HepG2 (cell line): ENCODE measurements around the gene NTM. TPM values are rescaled to one million over a fixed set of nuclear protein-coding genes. Genes with fewer than 3 reads are reported as not detected.

ENCODE experiments used
- ATAC-seq: fragments of 200-7000 bp; cut with Tn5 transposase; 3 replicates; pipeline ENCODE4 v1.9.1; 2020; ENCODE audit warnings: mild to moderate bottlenecking, moderate library complexity
- BruUV-seq: library from RNA; stranded (reverse); fragments of 400-500 nt; replicated peaks from 2 replicates; lab custom pipeline; 2021; lab: Mats Ljungman, UMichigan
- CTCF ChIA-PET: fragments of 300-600 bp; formaldehyde crosslinking; extraction: SDS; loops from one replicate; lab custom pipeline; 2021; ENCODE audit warnings: low total read pairs, inconsistent platforms, low intra/inter-chr PET ratio; lab: Yijun Ruan, JAX
- POLR2A ChIA-PET: fragments of 350-600 bp; sonication (Branson Sonifier 250); formaldehyde crosslinking; loops from one replicate; lab custom pipeline; 2020; ENCODE audit warnings: antibody characterized with exemption, inconsistent platforms; lab: Yijun Ruan, JAX
- DNase-seq: peaks from one replicate; pipeline ENCODE4 v3.0.0-alpha.2; 2015; ENCODE audit warnings: low spot score
- FAIRE-seq: peaks from 3 replicates; lab custom pipeline; 2011; peaks lifted over from hg19 to GRCh38; lab: Jason Lieb, UNC
- H2AFZ ChIP-seq: one replicate; pipeline ENCODE4 v1.6.1; 2011; ENCODE audit warnings: low read length, inconsistent platforms
- H3K27ac ChIP-seq: fragments of 300-600 bp; 3 replicates; pipeline ENCODE4 v1.8.0; 2011; ENCODE audit warnings: mixed run types, mild to moderate bottlenecking, mixed read lengths, low read length, inconsistent platforms; ENCODE audit not compliant: insufficient read depth; ENCODE audit errors: extremely low read length
- H3K27me3 ChIP-seq, 2 experiments: fragments of 200-600 bp in 1 of 2; 2 replicates in 1 of 2; 3 replicates in 1 of 2; pipeline versions ENCODE4 v1.6.0 to v1.8.0; 2011; ENCODE audit warnings: low read length in 2 of 2, mild to moderate bottlenecking in 2 of 2, moderate library complexity in 2 of 2, inconsistent platforms in 1 of 2; ENCODE audit not compliant: insufficient read depth in 2 of 2, control insufficient read depth in 1 of 2
- H3K36me3 ChIP-seq, 2 experiments: fragments of 200-600 bp in 1 of 2; replicated peaks in 1 of 2; 2 replicates in 1 of 2; 3 replicates in 1 of 2; pipeline versions ENCODE4 v1.5.1 to v1.8.0; 2011; ENCODE audit warnings: low read length in 2 of 2, inconsistent platforms in 1 of 2; ENCODE audit not compliant: insufficient read depth in 2 of 2, control insufficient read depth in 1 of 2
- H3K4me1 ChIP-seq: 2 replicates; pipeline ENCODE4 v1.5.1; 2012; ENCODE audit warnings: low read length, inconsistent platforms; ENCODE audit not compliant: insufficient read depth
- H3K4me2 ChIP-seq: 2 replicates; pipeline ENCODE4 v1.6.0; 2011; ENCODE audit warnings: low read depth, low read length, inconsistent platforms
- H3K4me3 ChIP-seq, 3 experiments: fragments of 200-600 bp in 1 of 3; sonication (generic), shearing (Covaris generic) in 1 of 3; replicated peaks in 1 of 3; 2 replicates each; pipeline ENCODE4 v1.5.1; 2011 to 2016; ENCODE audit warnings: low read length in 3 of 3, inconsistent platforms in 2 of 3, low read depth in 2 of 3, mild to moderate bottlenecking in 2 of 3, control low read depth in 1 of 3, mixed read lengths in 1 of 3; ENCODE audit not compliant: insufficient read depth in 1 of 3
- H3K79me2 ChIP-seq: one replicate; pipeline ENCODE4 v1.6.1; 2011; ENCODE audit warnings: low read length, inconsistent platforms; ENCODE audit not compliant: insufficient read depth
- H3K9ac ChIP-seq: 2 replicates; pipeline ENCODE4 v1.6.0; 2011; ENCODE audit warnings: mild to moderate bottlenecking, low read depth, low read length, inconsistent platforms; ENCODE audit not compliant: insufficient read depth
- H3K9me3 ChIP-seq: 2 replicates; pipeline ENCODE4 v1.5.1; 2012; ENCODE audit warnings: mild to moderate bottlenecking, low read length
- H4K20me1 ChIP-seq: 2 replicates; pipeline ENCODE4 v1.6.0; 2011; ENCODE audit warnings: inconsistent platforms, mild to moderate bottlenecking, low read length, moderate library complexity; ENCODE audit not compliant: insufficient read depth
- DNMT1 ChIP-seq: sonication (generic); formaldehyde crosslinking; IDR thresholded peaks from 2 replicates; pipeline ENCODE4 v1.5.1; 2020; ENCODE audit warnings: mild to moderate bottlenecking, missing genetic modification reagents
- KLF11 ChIP-seq: IDR thresholded peaks from 2 replicates; pipeline ENCODE4 v1.6.1; 2016; ENCODE audit warnings: missing compliant biosample characterization
- MED1 ChIP-seq: sonication (generic); formaldehyde crosslinking; IDR thresholded peaks from 2 replicates; pipeline ENCODE4 v1.4.0; 2020; ENCODE audit warnings: missing genetic modification reagents
- PLRG1 ChIP-seq: fragments of 450-650 bp; conservative IDR thresholded peaks from 2 replicates; pipeline ENCODE4 v1.6.1; 2016
- RXRA ChIP-seq: sonication (generic); formaldehyde crosslinking; IDR thresholded peaks from 2 replicates; pipeline ENCODE4 v1.5.1; 2020; ENCODE audit warnings: missing genetic modification reagents
- SMAD9 ChIP-seq: sonication (generic); formaldehyde crosslinking; IDR thresholded peaks from 2 replicates; pipeline ENCODE4 v1.5.1; 2020; ENCODE audit warnings: mild to moderate bottlenecking, missing genetic modification reagents
- SP2 ChIP-seq: sonication (generic); formaldehyde crosslinking; IDR thresholded peaks from 2 replicates; pipeline ENCODE4 v1.5.1; 2020; ENCODE audit warnings: mild to moderate bottlenecking, missing genetic modification reagents
- THAP11 ChIP-seq: IDR thresholded peaks from 2 replicates; pipeline ENCODE4 v1.6.1; 2016; ENCODE audit warnings: missing biosample characterization, missing genetic modification reagents
- ZNF224 ChIP-seq: sonication (generic); formaldehyde crosslinking; IDR thresholded peaks from 2 replicates; pipeline ENCODE4 v1.5.0; 2020; ENCODE audit warnings: mild to moderate bottlenecking, missing genetic modification reagents
- ZNF382 ChIP-seq: sonication (generic); formaldehyde crosslinking; IDR thresholded peaks from 2 replicates; pipeline ENCODE4 v1.5.0; 2020; ENCODE audit warnings: missing genetic modification reagents, mild to moderate bottlenecking, borderline replicate concordance
- ZNF598 ChIP-seq: sonication (generic); formaldehyde crosslinking; IDR thresholded peaks from 2 replicates; pipeline ENCODE4 v1.5.1; 2020; ENCODE audit warnings: mild to moderate bottlenecking, missing genetic modification reagents, borderline replicate concordance
- ZNF792 ChIP-seq: IDR thresholded peaks from 2 replicates; pipeline ENCODE4 v1.6.1; 2016
- WGBS: methylation state at CpG from one replicate; pipeline ENCODE4 v1.1.6; 2017; ENCODE audit warnings: low lambda C conversion rate; 5-methylcytosine and 5-hydroxymethylcytosine counted together
- in situ Hi-C: cut with HindIII; loops from 2 replicates; pipeline ENCODE4 v1.10.0; 2017; ENCODE audit warnings: low pct_unique_long_range_greater_than_20kb; ENCODE audit not compliant: extremely low pct_ligation_motif_present
- intact Hi-C: fragments of 100-400 bp; cut with micrococcal nuclease; formaldehyde crosslinking; loops from one replicate; pipeline ENCODE4 v1.10.0; 2022; ENCODE audit not compliant: unreplicated experiment
- polyA plus RNA-seq, 8 experiments: library from polyadenylated mRNA; depleted of rRNA in 3 of 8; stranded (reverse) in 7 of 8; unstranded in 1 of 8; fragments of >200 nt; fragmentation: Illumina TruSeq in 4 of 8; extraction: Trizol in 4 of 8; gene quantifications; 2 replicates each; pipeline versions ENCODE4 v1.2.1 to v1.2.3, GENCODE V29; 2011 to 2016; ENCODE audit warnings: low read depth in 4 of 8, missing spikeins in 1 of 8, mixed read lengths in 1 of 8; ENCODE audit not compliant: insufficient read depth in 1 of 8
- total RNA-seq, 5 experiments: library from RNA; depleted of rRNA; stranded (reverse); fragments of >200 nt; fragmentation: Illumina TruSeq; extraction: Trizol; gene quantifications; 2 replicates each; pipeline ENCODE4 v1.2.3, GENCODE V29; 2016; ENCODE audit warnings: low read depth in 1 of 5
- TF ChIP-seq, protein P1 (sequence below): sonication (generic); formaldehyde crosslinking; IDR thresholded peaks from 2 replicates; pipeline ENCODE4 v1.8.1; 2022; ENCODE audit warnings: mild to moderate bottlenecking, missing genetic modification reagents
- TF ChIP-seq, protein P2 (sequence below): sonication (generic); formaldehyde crosslinking; conservative IDR thresholded peaks from 2 replicates; pipeline ENCODE4 v1.8.0; 2022; ENCODE audit warnings: mild to moderate bottlenecking, moderate library complexity, missing genetic modification reagents
- TF ChIP-seq, protein P3 (sequence below): IDR thresholded peaks from 2 replicates; pipeline ENCODE4 v1.6.1; 2012; ENCODE audit warnings: low read length, improper control_type of control experiment

Gene NTM
- total and polyA plus RNA-seq, 2 of the 13 experiments (the other 11 are each of a cell fraction or from before 2014, with no cell fraction given) = not detected

DNA sequence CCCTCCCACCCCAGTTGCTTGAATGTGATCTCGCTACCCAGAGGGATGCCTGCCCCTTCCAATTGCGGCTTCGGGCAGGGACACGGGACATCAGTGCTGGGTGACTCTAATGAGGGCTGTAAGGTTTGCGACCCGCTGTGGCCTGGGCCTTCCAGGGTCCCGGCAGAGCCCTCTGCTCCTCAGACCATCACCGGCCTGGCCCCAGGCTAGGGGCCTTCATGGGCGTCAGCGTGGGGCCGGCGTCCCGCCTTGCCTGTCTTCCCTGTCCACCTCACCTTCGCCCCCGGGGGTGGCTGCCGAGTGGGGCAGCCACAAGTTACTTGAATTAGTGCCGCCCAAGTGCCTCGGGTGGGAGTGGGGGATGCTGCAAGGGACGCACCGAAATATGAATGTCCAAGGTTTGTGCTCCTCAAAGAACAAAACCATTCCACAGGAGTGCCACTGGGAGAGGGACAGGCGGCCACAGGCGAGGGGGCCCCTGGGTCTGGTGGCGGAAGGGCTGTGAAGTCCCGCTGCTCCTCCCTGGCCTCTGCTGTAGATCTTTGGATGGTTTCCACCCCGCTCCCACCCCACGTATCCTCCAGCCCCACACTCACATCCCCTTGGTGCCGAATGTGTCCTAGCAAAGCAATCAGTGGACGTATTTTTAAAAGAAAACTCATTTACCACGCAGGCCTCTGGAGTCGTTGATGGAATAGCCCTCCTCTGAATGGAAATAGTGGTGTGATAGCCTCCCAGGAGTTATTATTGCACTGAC, 317.1 kb downstream of the NTM start:
- ChIA-PET POLR2A (no interaction called here), CTCF (no interaction called here)
- BruUV-seq = no TSS peak
- peaks cover 3 to 46% of the 10 kb centered on the region in 2 experiments for H3K27me3 ChIP-seq
- H2AFZ ChIP-seq = no peak overlapping the region
- H4K20me1 ChIP-seq = no peaks in the 10 kb centered on the region
- in situ Hi-C loops = loop anchor here (25.0 kb wide), 1 partner anchor 1375 kb away; no protein-coding TSS in a partner anchor
- TF ChIP-seq SMAD9 (CRISPR knock-in tag) (no peak), KLF11 (CRISPR knock-in tag) (no peak), ZNF382 (CRISPR knock-in tag) (no peak), ZNF598 (CRISPR knock-in tag) (no peak), MED1 (CRISPR knock-in tag) (no peak), SP2 (CRISPR knock-in tag) (no peak), ZNF224 (CRISPR knock-in tag) (no peak), DNMT1 (CRISPR knock-in tag) (no peak), PLRG1 (no peak), RXRA (no peak), THAP11 (no peak), ZNF792 (CRISPR knock-in tag) (no peak)
- TF ChIP-seq, protein P1, sequence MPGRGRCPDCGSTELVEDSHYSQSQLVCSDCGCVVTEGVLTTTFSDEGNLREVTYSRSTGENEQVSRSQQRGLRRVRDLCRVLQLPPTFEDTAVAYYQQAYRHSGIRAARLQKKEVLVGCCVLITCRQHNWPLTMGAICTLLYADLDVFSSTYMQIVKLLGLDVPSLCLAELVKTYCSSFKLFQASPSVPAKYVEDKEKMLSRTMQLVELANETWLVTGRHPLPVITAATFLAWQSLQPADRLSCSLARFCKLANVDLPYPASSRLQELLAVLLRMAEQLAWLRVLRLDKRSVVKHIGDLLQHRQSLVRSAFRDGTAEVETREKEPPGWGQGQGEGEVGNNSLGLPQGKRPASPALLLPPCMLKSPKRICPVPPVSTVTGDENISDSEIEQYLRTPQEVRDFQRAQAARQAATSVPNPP (CRISPR knock-in tag) = no peak
- TF ChIP-seq, protein P2, sequence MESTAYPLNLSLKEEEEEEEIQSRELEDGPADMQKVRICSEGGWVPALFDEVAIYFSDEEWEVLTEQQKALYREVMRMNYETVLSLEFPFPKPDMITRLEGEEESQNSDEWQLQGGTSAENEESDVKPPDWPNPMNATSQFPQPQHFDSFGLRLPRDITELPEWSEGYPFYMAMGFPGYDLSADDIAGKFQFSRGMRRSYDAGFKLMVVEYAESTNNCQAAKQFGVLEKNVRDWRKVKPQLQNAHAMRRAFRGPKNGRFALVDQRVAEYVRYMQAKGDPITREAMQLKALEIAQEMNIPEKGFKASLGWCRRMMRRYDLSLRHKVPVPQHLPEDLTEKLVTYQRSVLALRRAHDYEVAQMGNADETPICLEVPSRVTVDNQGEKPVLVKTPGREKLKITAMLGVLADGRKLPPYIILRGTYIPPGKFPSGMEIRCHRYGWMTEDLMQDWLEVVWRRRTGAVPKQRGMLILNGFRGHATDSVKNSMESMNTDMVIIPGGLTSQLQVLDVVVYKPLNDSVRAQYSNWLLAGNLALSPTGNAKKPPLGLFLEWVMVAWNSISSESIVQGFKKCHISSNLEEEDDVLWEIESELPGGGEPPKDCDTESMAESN = no peak
- TF ChIP-seq, protein P3, sequence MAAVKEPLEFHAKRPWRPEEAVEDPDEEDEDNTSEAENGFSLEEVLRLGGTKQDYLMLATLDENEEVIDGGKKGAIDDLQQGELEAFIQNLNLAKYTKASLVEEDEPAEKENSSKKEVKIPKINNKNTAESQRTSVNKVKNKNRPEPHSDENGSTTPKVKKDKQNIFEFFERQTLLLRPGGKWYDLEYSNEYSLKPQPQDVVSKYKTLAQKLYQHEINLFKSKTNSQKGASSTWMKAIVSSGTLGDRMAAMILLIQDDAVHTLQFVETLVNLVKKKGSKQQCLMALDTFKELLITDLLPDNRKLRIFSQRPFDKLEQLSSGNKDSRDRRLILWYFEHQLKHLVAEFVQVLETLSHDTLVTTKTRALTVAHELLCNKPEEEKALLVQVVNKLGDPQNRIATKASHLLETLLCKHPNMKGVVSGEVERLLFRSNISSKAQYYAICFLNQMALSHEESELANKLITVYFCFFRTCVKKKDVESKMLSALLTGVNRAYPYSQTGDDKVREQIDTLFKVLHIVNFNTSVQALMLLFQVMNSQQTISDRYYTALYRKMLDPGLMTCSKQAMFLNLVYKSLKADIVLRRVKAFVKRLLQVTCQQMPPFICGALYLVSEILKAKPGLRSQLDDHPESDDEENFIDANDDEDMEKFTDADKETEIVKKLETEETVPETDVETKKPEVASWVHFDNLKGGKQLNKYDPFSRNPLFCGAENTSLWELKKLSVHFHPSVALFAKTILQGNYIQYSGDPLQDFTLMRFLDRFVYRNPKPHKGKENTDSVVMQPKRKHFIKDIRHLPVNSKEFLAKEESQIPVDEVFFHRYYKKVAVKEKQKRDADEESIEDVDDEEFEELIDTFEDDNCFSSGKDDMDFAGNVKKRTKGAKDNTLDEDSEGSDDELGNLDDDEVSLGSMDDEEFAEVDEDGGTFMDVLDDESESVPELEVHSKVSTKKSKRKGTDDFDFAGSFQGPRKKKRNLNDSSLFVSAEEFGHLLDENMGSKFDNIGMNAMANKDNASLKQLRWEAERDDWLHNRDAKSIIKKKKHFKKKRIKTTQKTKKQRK = no peak
- H3K79me2 ChIP-seq = no peaks in the 10 kb centered on the region
- FAIRE-seq (no peak), DNase-seq (no peak), ATAC-seq (no peak)
- no peaks in the 10 kb centered on the region for H3K4me1 ChIP-seq
- no peaks in the 10 kb centered on the region for H3K9me3 ChIP-seq
- H3K27ac ChIP-seq = no peak overlapping the region
- no peak overlapping the region for H3K4me3 ChIP-seq
- WGBS = 48% methylated on average over 13 of the region's 30 CpGs
- no peak overlapping the region for H3K4me2 ChIP-seq
- H3K36me3 ChIP-seq = no peaks in the 10 kb centered on the region
- intact Hi-C loops = no loop called here
- no peak overlapping the region for H3K9ac ChIP-seq
